Transverse colon (tissue), 4 donors: ENCODE results near the gene ZNF487. TPM values are rescaled to one million over a fixed set of nuclear protein-coding genes. Genes with fewer than 3 reads are reported as not detected.
A peak's percentile ranks its signal among the peaks of the same experiment; 100 is the strongest.
"Not testable (repeated sequence)": the region's sequence is repeated elsewhere in the genome, so short reads cannot be mapped to it uniquely, and the experiment has no call there.

Experiments used
- DNase-seq: peaks from one replicate; pipeline ENCODE4 v3.0.0-alpha.2; 2019
- H3K27ac ChIP-seq, 4 donors: fragments of 200-600 bp; sonication (generic); 2 replicates each; pipeline ENCODE4 v1.5.1; 2016 to 2018; ENCODE audit warnings: inconsistent platforms in 4 of 4
- H3K27me3 ChIP-seq: fragments of 200-600 bp; sonication (generic); 2 replicates; pipeline ENCODE4 v1.5.1; 2017; ENCODE audit warnings: inconsistent platforms
- H3K36me3 ChIP-seq, 4 donors: fragments of 200-600 bp; sonication (generic); 2 replicates each; pipeline ENCODE4 v1.5.1; 2017 to 2019; ENCODE audit warnings: inconsistent platforms in 4 of 4
- H3K4me1 ChIP-seq, 4 donors: fragments of 200-600 bp; sonication (generic); 2 replicates each; pipeline ENCODE4 v1.5.1; 2017 to 2020; ENCODE audit warnings: inconsistent platforms in 4 of 4
- H3K4me3 ChIP-seq, 4 donors: fragments of 200-600 bp; sonication (generic); 1 replicate in 1 of 4; 2 replicates in 3 of 4; pipeline versions ENCODE4 v1.5.1 to v1.6.1; 2017 to 2019; ENCODE audit warnings: inconsistent platforms in 4 of 4
- H3K9me3 ChIP-seq, 2 donors: fragments of 200-600 bp; sonication (generic); 2 replicates each; pipeline ENCODE4 v1.5.1; 2017 to 2019; ENCODE audit warnings: inconsistent platforms in 2 of 2
- CTCF ChIP-seq, 5 experiments: fragments of 200-600 bp in 3 of 5; fragments of 450-650 bp in 2 of 5; sonication (generic) in 3 of 5; IDR thresholded peaks; 1 replicate in 2 of 5; 2 replicates in 3 of 5; pipeline ENCODE4 v1.5.1; 2016 to 2017; ENCODE audit warnings: antibody characterized with exemption in 5 of 5, inconsistent platforms in 3 of 5, mild to moderate bottlenecking in 2 of 5, moderate library complexity in 1 of 5
- EP300 ChIP-seq: sonication (generic); formaldehyde crosslinking; IDR thresholded peaks from one replicate; pipeline ENCODE4 v1.6.1; 2017; ENCODE audit warnings: antibody characterized with exemption, low read depth
- POLR2A ChIP-seq: fragments of 450-650 bp; IDR thresholded peaks from one replicate; pipeline ENCODE4 v1.6.1; 2016; ENCODE audit warnings: antibody characterized with exemption, mild to moderate bottlenecking, moderate library complexity
- POLR2AphosphoS5 ChIP-seq, 3 donors: sonication (generic); formaldehyde crosslinking; IDR thresholded peaks; one replicate each; pipeline ENCODE4 v1.6.1; 2016; ENCODE audit warnings: antibody characterized with exemption in 3 of 3
- WGBS, 2 donors: methylation state at CpG; one replicate each; pipeline ENCODE4 v1.1.5; 2018; ENCODE audit warnings: low coverage in 1 of 2; 5-methylcytosine and 5-hydroxymethylcytosine counted together
- in situ Hi-C, 4 donors: fragments of 200-750 bp; cut with MboI; loops; one replicate each; pipeline versions ENCODE4 v1.15.0 to v1.15.1; 2017; ENCODE audit warnings: low sequenced_read_pairs in 3 of 4, low pct_ligation_motif_present in 1 of 4, low pct_unique_long_range_greater_than_20kb in 1 of 4
- intact Hi-C: fragments of 100-400 bp; cut with DNase I; formaldehyde crosslinking; loops from one replicate; pipeline ENCODE4 v1.15.1; 2023; ENCODE audit warnings: low total_unique reads
- total RNA-seq, 4 donors: library from RNA; depleted of rRNA; stranded (reverse); fragments of >200 nt; gene quantifications; one replicate each; pipeline ENCODE4 v1.1.0, GENCODE V29; 2016

Gene ZNF487
- total RNA-seq, 4 donors from 2014 or later: 6.3 to 15.0 (median 7.9) TPM

DNA sequence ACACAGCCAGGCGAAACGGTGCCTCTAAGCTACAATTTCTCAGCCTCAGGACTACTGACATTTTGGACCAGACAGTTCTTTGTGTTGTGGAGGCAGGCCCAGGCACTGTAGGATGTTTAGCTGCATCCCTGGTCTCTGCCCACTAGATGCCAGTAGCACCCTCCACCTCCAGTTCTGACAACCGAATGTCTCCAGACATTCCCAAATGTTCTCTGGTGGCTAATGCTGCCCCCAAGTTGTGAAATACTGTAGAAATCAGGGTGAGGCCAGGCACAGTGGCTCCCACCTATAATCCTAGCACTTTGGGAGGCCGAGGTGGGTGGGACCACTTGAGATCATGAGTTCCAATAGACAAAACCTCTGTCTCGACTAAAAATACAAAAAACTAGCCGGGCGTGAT, 46.2 kb upstream of the ZNF487 start:
- WGBS, 2 donors: 60 to 70% methylated on average over 4 to 7 of the region's 7 CpGs
- in situ Hi-C loops (no loop called here), intact Hi-C loops (no loop called here)
- H3K4me3 ChIP-seq: no peak overlapping the region
- TF ChIP-seq POLR2AphosphoS5 (IDR thresholded peaks at IDR 0.05) (no peak), EP300 (no peak), POLR2A (no peak), CTCF (IDR thresholded peaks at IDR 0.05) (peak; percentile 3 to 57 (median 34))
- no peak for DNase-seq
- H3K4me1 ChIP-seq: peaks cover 11 to 28% (median 17%) of the 10 kb centered on the region in 4 donors
- H3K27me3 ChIP-seq: no peaks in the 10 kb centered on the region
- H3K9me3 ChIP-seq: no peaks in the 10 kb centered on the region
- peaks cover 0 to 76% (median 31%) of the 10 kb centered on the region in 4 donors for H3K36me3 ChIP-seq
- H3K27ac ChIP-seq: no peak overlapping the region

DNA sequence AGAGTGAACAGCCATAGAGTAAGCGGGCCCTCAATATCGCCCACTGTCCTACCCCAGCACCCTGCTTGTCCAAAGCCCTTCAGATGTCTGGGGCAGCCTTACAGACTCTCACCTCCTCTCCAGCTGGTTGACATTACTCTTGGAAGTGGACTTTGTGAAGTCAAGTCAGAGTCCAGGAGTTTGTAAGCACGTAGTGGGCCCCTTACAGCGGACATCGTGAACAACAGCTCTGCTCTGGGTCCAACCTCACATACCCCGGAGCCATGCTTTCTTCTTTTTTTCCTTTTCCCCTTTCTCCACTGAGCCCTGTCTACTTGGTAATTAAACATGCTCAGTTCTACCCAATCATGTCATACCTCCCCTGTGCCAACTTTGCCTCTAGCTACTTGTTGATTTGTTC, 45.4 kb upstream of the ZNF487 start:
- peaks cover 0 to 68% (median 28%) of the 10 kb centered on the region in 4 donors for H3K36me3 ChIP-seq
- no peak for DNase-seq
- H3K27me3 ChIP-seq: no peaks in the 10 kb centered on the region
- in situ Hi-C loops: no loop called here
- no peak for TF ChIP-seq POLR2AphosphoS5 (IDR thresholded peaks at IDR 0.05)
- TF ChIP-seq CTCF (IDR thresholded peaks at IDR 0.05): no peak
- TF ChIP-seq EP300: no peak
- no peak for TF ChIP-seq POLR2A
- intact Hi-C loops: no loop called here
- peaks cover 11 to 33% (median 19%) of the 10 kb centered on the region in 4 donors for H3K4me1 ChIP-seq
- WGBS, 2 donors: 80 to 91% methylated on average over 1 to 6 of the region's 6 CpGs
- no peaks in the 10 kb centered on the region for H3K9me3 ChIP-seq
- no peak overlapping the region for H3K4me3 ChIP-seq
- no peak overlapping the region for H3K27ac ChIP-seq

DNA sequence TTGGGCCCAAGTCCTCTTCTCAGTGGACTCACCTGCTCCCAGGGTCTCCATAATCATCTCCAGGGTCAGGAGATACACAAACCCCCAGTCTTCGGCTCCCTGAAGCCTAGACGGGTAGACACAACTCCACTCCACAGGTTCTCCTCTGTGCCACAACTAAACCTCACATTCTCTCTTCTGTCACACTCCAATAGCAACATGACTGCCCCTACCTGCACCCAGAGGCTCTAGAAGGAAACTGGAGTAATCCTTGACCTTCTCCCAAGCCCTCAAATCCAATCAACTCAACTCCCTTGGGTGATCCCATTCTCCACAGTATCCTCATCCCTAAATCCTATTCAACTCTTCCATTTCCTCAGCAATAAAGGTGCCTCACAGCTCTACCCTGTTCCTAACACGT, 44.2 kb upstream of the ZNF487 start:
- intact Hi-C loops (no loop called here), in situ Hi-C loops (no loop called here)
- no peak for DNase-seq
- Histone ChIP-seq H3K27ac (no peak overlapping the region), H3K36me3 (peaks cover 0 to 56% (median 22%) of the 10 kb centered on the region in 4 donors), H3K4me3 (no peak overlapping the region), H3K27me3 (no peaks in the 10 kb centered on the region), H3K9me3 (no peaks in the 10 kb centered on the region), H3K4me1 (peaks cover 11 to 37% (median 21%) of the 10 kb centered on the region in 4 donors)
- no peak for TF ChIP-seq POLR2AphosphoS5 (IDR thresholded peaks at IDR 0.05)
- no peak for TF ChIP-seq POLR2A
- no peak for TF ChIP-seq EP300
- no peak for TF ChIP-seq CTCF (IDR thresholded peaks at IDR 0.05)
- 84 to 89% methylated on average over 3 of the region's 3 CpGs for WGBS, 2 donors

- in situ Hi-C loops: not testable (repeated sequence)
Measured at GRCh38 chr10:43393186-43393585, 43.7 kb upstream of the ZNF487 start.

More at GRCh38 chr10:43393186-43393585, 43.7 kb upstream of the ZNF487 start:
- WGBS, 2 donors: 96 to 100% methylated on average over 1 to 11 of the region's 11 CpGs
- Histone ChIP-seq H3K36me3 (peaks cover 0 to 51% (median 19%) of the 10 kb centered on the region in 4 donors), H3K4me1 (peaks cover 11 to 42% (median 26%) of the 10 kb centered on the region in 4 donors)
- H3K27me3 ChIP-seq, H3K4me3 ChIP-seq, DNase-seq, H3K27ac ChIP-seq, intact Hi-C loops, H3K9me3 ChIP-seq: not testable (repeated sequence)
